Activated B cell treated with CpG ODN at 0.5 μM for 24 hours (primary cell): ENCODE measurements around the gene CRB1. TPM values are rescaled to one million over a fixed set of nuclear protein-coding genes. Genes with fewer than 3 reads are reported as not detected.

Experiments
- ATAC-seq: fragments of 200-7000 bp; cut with Tn5 transposase; one replicate; pipeline ENCODE4 v1.10.0; 2021; ENCODE audit warnings: low read depth, mild to moderate bottlenecking, moderate library complexity
- CTCF ChIA-PET: fragments of 350-600 bp; sonication (Branson Sonifier 250); formaldehyde crosslinking; loops from one replicate; lab custom pipeline; 2021; ENCODE audit warnings: antibody characterized with exemption; lab: Charles Lee
- POLR2A ChIA-PET: fragments of 350-600 bp; sonication (Branson Sonifier 250); formaldehyde crosslinking; loops from one replicate; lab custom pipeline; 2021; ENCODE audit warnings: antibody characterized with exemption; lab: Charles Lee
- DNase-seq: peaks from one replicate; pipeline ENCODE4 v3.0.0; 2022
- H3K27ac Mint-ChIP-seq: one replicate; pipeline ENCODE4 v1.8.0; 2020; ENCODE audit warnings: mixed read lengths
- H3K27me3 Mint-ChIP-seq: one replicate; pipeline ENCODE4 v1.8.0; 2021; ENCODE audit warnings: mixed read lengths
- H3K36me3 Mint-ChIP-seq: one replicate; pipeline ENCODE4 v1.8.0; 2021; ENCODE audit warnings: low read depth, mixed read lengths
- H3K4me1 Mint-ChIP-seq: one replicate; pipeline ENCODE4 v1.8.0; 2021; ENCODE audit warnings: mixed read lengths
- H3K4me3 Mint-ChIP-seq: one replicate; pipeline ENCODE4 v1.8.0; 2020; ENCODE audit warnings: mild to moderate bottlenecking, mixed read lengths
- H3K9me3 Mint-ChIP-seq: one replicate; pipeline ENCODE4 v1.8.0; 2020; ENCODE audit warnings: mixed read lengths
- intact Hi-C: fragments of 100-400 bp; cut with micrococcal nuclease; formaldehyde crosslinking; loops from one replicate; pipeline ENCODE4 v1.15.1; 2024
- total RNA-seq: library from RNA; stranded (reverse); gene quantifications from 2 replicates; pipeline ENCODE4 v1.2.3, GENCODE V29; 2022
- TF ChIP-seq, protein P1 (sequence below): fragments of 200-600 bp; IDR thresholded peaks from one replicate; pipeline ENCODE4 v1.8.0; 2022; ENCODE audit warnings: antibody characterized with exemption, mild to moderate bottlenecking

CRB1 gene
- total RNA-seq, 1 donor from 2014 or later, result not detected

DNA sequence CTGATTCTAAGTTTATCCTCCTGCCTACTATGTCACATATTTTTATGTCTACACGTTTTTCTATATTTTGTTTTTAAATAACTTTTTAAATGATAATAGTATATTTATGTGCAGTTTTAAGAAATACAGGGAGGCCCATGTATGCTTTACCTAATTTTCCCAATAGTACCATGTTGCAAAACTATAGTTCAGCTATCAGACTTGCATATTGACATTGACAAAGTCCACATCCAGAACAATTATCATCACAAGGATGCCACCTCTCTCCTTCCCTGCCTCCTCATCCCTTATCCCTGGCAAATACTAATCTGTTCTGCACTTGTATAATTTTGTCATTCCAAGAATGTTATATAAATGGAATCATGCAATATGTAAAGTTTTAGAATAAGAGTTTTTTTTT is 90.9 kb downstream of the CRB1 start:
- no peak for ATAC-seq
- intact Hi-C loops, result loop anchor here (5.0 kb wide), 1 partner anchor 1212 kb away; no protein-coding TSS in a partner anchor
- Mint-ChIP-seq H3K36me3 (no peaks in the 10 kb centered on the region), H3K9me3 (no peaks in the 10 kb centered on the region), H3K4me3 (no peak overlapping the region), H3K27me3 (no peaks in the 10 kb centered on the region), H3K27ac (no peak overlapping the region), H3K4me1 (no peaks in the 10 kb centered on the region)
- CTCF ChIA-PET, result interaction anchor here (3.8 kb wide), 1 partner anchor 178 kb away, joined by 89 read pairs; no protein-coding TSS in a partner anchor
- TF ChIP-seq, protein P1, sequence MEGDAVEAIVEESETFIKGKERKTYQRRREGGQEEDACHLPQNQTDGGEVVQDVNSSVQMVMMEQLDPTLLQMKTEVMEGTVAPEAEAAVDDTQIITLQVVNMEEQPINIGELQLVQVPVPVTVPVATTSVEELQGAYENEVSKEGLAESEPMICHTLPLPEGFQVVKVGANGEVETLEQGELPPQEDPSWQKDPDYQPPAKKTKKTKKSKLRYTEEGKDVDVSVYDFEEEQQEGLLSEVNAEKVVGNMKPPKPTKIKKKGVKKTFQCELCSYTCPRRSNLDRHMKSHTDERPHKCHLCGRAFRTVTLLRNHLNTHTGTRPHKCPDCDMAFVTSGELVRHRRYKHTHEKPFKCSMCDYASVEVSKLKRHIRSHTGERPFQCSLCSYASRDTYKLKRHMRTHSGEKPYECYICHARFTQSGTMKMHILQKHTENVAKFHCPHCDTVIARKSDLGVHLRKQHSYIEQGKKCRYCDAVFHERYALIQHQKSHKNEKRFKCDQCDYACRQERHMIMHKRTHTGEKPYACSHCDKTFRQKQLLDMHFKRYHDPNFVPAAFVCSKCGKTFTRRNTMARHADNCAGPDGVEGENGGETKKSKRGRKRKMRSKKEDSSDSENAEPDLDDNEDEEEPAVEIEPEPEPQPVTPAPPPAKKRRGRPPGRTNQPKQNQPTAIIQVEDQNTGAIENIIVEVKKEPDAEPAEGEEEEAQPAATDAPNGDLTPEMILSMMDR, result no peak
- DNase-seq, result no peak
- POLR2A ChIA-PET, result no interaction called here

DNA sequence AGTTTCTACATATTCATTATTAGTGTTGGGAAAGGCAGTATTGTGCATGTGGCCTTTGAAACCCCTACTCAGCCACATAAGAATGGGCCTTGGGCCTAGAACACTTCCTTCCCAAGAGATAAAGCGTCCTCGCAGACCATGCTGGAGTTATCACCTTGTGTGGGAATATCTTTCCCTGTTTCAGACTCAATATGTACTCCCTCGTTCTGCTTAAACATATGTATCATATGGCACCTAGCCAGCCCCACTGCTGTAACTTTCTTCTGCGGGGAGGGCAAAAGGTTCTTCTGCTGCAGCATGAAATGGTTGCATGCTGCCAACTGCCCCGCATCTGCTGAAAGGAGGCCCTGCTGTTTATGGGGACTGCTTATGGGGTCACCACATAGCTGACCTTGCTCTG is 92.0 kb downstream of the CRB1 start:
- intact Hi-C loops, result no loop called here
- POLR2A ChIA-PET, result no interaction called here
- Mint-ChIP-seq H3K27ac (no peak overlapping the region), H3K27me3 (no peaks in the 10 kb centered on the region), H3K9me3 (no peaks in the 10 kb centered on the region), H3K36me3 (no peaks in the 10 kb centered on the region), H3K4me3 (no peak overlapping the region), H3K4me1 (no peaks in the 10 kb centered on the region)
- ATAC-seq (no peak), DNase-seq (no peak)
- CTCF ChIA-PET, result no interaction called here
- TF ChIP-seq, protein P1, result no peak

DNA sequence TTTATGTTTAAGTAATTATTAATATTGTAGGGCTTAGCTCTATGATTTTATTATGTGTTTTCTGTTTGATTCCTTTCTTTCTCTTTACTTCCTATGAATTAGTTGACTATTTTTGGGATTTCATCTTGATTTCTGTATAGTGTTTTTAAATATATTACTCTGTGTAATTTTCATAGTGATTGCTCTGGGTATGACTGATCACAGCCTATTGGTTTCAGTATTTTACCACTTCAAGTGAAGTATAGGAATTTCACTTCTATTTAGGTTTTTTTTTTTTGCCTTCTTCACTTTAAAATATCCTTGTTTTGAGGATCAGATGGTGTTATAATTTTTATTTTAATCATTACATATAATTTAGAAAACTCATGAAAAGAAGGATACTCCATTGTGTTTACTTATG is 94.8 kb downstream of the CRB1 start:
- TF ChIP-seq, protein P1, result no peak

DNA sequence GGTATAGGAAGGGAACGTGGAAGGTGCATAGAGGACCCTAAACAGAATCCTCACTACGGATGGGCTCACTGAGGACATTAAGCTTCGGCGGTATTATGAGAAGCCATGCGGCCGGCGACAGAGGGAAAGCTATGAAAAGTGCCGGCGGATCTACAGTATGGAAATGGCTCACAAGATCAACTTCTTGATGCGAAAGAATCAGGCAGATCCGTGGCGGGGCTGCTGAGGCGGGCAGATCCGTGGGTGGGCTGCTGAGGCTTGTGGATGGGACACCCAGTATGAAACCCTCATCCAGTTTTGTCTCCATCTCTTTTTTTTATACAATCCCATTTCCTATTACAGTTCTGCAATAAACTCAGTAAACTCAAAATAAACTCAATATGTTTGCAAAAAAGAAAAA is 95.8 kb downstream of the CRB1 start:
- TF ChIP-seq, protein P1, result no peak
- CTCF ChIA-PET, result no interaction called here
- intact Hi-C loops, result no loop called here
- no peaks in the 10 kb centered on the region for H3K36me3 Mint-ChIP-seq
- ATAC-seq (no peak), DNase-seq (no peak)
- POLR2A ChIA-PET, result no interaction called here
- H3K27me3 Mint-ChIP-seq, result no peaks in the 10 kb centered on the region
- no peaks in the 10 kb centered on the region for H3K4me1 Mint-ChIP-seq
- H3K27ac Mint-ChIP-seq, result no peak overlapping the region
- H3K9me3 Mint-ChIP-seq, result no peaks in the 10 kb centered on the region
- H3K4me3 Mint-ChIP-seq, result no peak overlapping the region

More for the DNA sequence above, 94.8 kb downstream of the CRB1 start:
- Mint-ChIP-seq H3K4me3 (no peak overlapping the region), H3K27me3 (no peaks in the 10 kb centered on the region), H3K4me1 (no peaks in the 10 kb centered on the region), H3K9me3 (no peaks in the 10 kb centered on the region), H3K27ac (no peak overlapping the region), H3K36me3 (no peaks in the 10 kb centered on the region)
- ChIA-PET CTCF (no interaction called here), POLR2A (no interaction called here)
- intact Hi-C loops, result no loop called here
- no peak for ATAC-seq
- no peak for DNase-seq

DNA sequence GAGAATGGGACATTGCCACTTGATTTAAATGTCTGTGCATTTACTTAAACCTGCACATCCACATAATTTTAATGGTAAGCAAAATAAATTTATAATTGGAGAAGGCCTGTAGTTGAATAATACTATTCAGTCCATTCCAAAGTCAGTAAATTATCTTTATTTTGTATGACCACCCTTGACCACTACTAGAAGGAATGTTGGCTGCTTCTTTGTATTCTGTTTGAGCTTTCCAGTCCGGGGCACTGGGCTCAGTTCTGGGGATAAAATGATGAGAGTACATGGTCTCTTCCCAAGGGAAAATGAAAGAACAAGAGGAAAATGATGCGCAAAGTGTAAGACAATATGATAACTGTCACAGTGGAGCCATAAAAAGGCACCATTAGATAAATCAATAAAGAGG is 98.9 kb downstream of the CRB1 start:
- Mint-ChIP-seq H3K36me3 (no peaks in the 10 kb centered on the region), H3K27ac (no peak overlapping the region), H3K4me3 (no peak overlapping the region), H3K4me1 (no peaks in the 10 kb centered on the region), H3K9me3 (no peaks in the 10 kb centered on the region), H3K27me3 (no peaks in the 10 kb centered on the region)
- no peak for ATAC-seq
- ChIA-PET POLR2A (no interaction called here), CTCF (no interaction called here)
- TF ChIP-seq, protein P1, result no peak
- intact Hi-C loops, result no loop called here
- DNase-seq, result no peak
